NCI-H82 treated with DMSO at 0.1 percent for 48 hours (cell line): ENCODE data around the gene BNIP2.
"Not testable (repeated sequence)": the region's sequence is repeated elsewhere in the genome, so short reads cannot be mapped to it uniquely, and the experiment has no call there.

Source experiments
- DNase-seq: peaks from one replicate; lab custom pipeline; 2025; ENCODE audit not compliant: unreplicated experiment; lab: John Stamatoyannopoulos, UW

Gene BNIP2, protein sequence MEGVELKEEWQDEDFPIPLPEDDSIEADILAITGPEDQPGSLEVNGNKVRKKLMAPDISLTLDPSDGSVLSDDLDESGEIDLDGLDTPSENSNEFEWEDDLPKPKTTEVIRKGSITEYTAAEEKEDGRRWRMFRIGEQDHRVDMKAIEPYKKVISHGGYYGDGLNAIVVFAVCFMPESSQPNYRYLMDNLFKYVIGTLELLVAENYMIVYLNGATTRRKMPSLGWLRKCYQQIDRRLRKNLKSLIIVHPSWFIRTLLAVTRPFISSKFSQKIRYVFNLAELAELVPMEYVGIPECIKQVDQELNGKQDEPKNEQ

GRCh38 chr15:59688782-59689625 lies at the start of gene BNIP2:
Gene BNIP2 (minus strand): TSS chr15:59689320. CDS start chr15:59682457, 6,863 bp downstream.
- peak; percentile 94 for DNase-seq

DNA sequence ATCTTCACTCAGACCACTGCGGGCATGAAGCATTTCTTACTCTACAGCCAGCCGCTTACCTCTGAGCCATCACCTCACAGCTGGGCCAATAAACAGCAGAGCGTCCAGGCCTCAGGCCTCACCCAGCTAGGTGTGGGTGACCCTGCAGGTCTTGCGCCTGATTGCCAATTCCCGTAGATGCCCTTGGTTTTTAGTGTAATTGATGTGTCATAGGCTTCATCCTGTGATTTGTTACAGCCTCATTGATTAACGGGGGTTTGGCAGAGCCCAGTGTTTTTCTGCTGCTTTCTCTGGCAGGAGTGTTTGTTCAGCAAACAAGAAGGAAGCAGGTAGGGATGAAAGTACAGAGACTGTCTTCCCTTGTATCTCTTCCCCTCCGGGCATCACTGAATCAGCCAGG lies 49.6 kb upstream of the BNIP2 start:
- no peak for DNase-seq

- DNase-seq, result no peak
These were observed 47.1 kb upstream of the BNIP2 start for GRCh38 chr15:59736181-59736580.

GRCh38 chr15:59725151-59725486 lies 36.0 kb upstream of the BNIP2 start:
- DNase-seq, result no peak

DNA sequence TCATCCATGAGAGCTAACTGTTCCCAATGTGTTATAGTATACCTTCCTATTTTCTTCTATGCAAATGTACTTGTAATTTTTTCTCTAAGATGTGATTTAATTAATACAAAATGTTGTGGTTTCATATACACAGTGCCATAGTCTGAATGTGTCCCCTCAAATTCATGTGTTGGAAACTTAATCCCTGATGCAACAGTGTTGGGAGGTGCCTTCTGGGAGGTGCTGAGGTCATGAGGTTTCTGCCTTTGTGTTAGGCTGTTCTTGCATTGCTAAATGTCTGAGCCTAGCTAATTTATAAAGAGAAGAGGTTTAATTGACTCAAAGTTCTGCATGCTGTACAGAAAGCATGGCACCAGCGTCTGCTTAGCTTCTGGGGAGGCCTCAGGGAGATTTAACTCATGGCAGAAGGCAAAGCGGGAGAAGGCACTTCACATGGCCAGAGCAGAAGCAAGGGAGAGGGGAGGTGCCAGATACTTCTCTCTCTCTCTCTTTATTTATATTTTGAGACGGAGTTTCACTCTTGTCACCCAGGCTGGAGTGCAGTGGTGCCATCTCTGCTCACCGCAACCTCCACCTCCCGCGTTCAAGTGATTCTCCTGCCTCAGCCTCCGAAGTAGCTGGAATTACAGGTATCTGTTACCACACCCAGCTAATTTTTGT lies 34.7 kb upstream of the BNIP2 start:
- DNase-seq, result no peak

- DNase-seq, result no peak
These were observed 33.4 kb upstream of the BNIP2 start for GRCh38 chr15:59722476-59722875.

DNA sequence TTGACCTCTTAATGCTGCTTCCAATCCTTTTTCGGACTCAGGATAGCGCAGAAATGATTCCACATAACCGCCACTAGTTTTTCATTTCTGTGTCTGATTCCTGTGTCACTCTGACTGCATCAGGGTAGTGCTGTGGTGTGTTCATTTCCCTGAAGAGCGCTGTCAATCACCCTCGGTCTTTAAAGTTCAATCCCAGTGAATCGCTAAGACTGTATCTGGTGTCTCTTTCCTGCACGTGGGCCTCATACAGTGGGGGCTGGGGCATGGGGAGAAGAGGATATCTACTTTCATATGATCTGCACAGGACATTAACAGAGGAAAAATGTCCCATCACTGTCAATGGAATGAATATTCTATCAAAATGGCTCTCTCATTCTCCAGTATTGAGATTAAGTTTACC lies 32.9 kb upstream of the BNIP2 start:
- no peak for DNase-seq

- no peak for DNase-seq
These were observed 32.3 kb upstream of the BNIP2 start for GRCh38 chr15:59721411-59721810.

DNA sequence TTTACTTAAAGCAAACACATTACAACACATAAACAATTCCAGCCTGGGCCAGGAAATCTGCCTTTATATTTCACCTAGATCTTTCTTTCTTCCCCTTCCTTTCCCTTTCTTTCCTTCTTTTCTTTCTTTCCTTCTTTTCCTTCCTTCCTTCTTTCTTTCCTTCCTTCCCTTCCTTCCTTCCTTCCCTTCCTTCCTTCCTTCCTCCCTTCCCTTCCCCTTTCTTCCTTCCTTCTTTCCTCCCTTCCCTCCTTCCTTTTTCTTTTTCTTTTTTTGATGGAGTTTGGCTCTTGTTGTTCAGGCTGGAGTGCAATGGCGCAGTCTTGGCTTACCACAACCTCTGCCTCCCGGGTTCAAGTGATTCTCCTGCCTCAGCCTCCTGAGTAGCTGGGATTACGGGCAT lies 24.1 kb upstream of the BNIP2 start:
- DNase-seq, result no peak

- DNase-seq, result no peak
These were observed 22.5 kb upstream of the BNIP2 start for GRCh38 chr15:59711451-59712243.

- no peak for DNase-seq
These were observed 18.5 kb upstream of the BNIP2 start for GRCh38 chr15:59707619-59708018.

DNA sequence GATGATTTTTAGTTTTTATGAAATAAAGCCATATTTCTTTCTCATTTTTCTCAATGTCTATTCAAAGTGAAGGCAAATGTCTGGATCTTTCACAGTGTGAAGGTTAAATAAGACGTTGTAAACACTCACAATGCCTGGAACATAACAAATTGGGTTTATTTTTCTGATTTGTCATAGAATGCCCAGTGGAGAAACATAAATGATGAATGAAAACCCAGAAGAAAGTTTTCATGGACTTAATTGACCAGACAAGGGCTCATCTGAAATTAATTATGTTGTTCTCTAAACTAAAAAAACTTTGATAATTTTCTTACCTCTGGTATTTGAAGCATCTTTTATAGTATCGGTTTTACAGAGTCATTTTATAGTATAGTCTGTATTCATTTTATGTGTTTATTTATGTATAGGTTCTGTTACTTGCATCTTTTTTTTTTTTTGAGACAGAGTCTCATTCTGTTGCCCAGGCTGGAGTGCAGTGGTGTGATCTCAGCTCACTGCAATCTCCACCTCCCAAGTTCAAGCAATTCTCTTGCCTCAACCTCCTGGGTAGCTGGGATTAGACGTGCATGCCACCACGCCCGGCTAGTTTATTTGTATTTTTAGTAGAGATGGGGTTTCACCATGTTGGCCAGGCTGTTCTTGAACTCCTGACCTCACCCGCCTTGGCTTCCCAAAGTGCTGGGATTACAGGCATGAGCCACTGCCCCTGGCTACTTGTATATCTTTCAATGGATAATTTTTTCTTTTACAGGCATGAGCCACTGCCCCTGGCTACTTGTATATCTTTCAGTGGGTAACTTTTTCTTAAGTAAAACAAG lies 15.1 kb upstream of the BNIP2 start:
- no peak for DNase-seq

DNA sequence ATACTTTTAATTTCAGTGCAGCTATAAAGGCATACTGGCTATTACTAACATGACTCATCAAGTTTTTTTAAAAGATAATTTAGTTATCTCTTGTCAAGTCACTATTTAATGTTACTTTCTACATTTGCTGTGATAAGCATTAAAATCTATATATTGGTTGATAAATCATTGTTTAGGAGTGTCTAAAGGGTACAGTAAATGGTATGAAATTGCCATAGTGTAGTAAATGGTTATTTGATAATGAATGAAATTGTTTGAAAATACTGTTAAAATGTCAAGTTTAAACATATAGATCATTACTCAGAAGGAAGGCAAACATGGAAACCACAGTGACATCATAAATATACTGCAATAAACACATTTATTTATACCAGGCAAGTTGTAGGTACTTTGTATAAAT lies 13.2 kb upstream of the BNIP2 start:
- DNase-seq, result no peak

GRCh38 chr15:59701880-59702279 lies 12.8 kb upstream of the BNIP2 start:
- peak; percentile 85 for DNase-seq

- no peak for DNase-seq
These were observed 10.8 kb upstream of the BNIP2 start for GRCh38 chr15:59699810-59700431.

DNA sequence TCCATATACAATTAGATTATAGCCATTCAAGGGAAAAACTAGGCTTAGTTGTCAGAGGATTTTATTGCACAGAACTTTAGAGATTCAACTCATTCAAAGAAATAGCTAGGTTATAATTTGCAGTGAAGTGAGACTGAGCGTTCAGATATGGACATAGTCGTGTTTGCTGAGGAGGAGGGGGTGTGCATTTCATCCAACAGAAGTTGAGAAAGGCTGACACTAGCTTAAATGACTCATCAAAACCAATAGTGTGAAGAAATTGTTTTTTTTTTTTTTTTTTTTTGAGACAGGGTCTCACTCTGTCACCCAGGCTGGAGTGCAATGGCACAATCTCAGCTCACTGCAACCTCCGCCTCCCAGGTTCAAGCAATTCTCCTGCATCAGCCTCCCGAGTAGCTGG lies 8.9 kb upstream of the BNIP2 start:
- not testable (repeated sequence) for DNase-seq

DNA sequence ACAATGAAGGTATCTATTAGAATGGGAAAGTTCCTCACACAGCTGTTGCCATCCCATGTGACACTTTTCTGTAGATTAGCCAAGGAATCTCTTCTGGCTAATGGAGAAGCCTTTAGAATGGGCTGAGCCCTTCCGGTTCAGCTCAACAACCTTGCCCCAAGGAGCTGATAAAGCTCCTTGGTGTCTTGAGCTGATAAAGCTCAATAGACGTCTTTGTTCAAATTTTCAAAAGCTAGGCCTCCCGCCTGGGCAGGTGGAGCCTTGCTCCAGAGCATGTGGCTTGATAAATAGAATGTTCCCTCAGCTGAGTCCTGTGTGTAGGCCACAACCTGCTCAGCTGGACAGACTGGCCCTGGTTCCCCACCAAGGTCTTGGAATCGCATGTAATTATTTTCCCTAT lies 7.2 kb upstream of the BNIP2 start:
- no peak for DNase-seq

GRCh38 chr15:59694779-59695178 lies 5.7 kb upstream of the BNIP2 start:
- DNase-seq, result peak; percentile 29

DNA sequence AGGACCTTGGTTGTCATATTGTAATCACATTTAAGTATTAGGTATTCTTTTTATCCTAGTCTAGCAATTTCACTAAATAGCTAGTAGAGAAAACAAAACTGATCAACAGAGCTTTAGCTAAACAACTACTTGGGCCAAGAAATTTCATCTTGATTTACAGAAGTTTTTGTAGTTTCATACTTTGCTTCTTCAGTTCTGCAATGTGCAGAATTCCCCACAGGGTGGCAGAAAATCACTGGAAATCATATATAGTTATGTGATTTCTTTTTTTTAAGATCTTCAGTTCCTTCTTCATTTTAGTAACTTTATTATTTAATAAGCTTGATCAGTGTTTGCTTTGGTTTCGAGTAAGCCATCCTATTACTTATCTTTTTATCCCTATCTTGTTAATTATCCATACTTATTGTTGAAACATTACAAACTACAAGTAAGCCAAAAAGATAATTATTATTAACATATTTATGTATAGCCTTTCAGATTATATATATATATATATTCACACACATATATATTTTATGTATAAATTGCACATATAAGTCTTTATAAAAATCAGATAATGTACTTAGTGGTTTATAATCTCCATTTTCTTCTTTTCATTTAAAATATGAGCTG lies 2.2 kb upstream of the BNIP2 start:
- peak; percentile 18 for DNase-seq
